Aorta (tissue), 5 donors: ENCODE results near the gene PABPC1L. TPM values are rescaled to one million over a fixed set of nuclear protein-coding genes. Genes with fewer than 3 reads are reported as not detected.

Source experiments
- ATAC-seq: fragments of 200-7000 bp; cut with Tn5 transposase; one replicate; pipeline ENCODE4 v1.9.1; 2022; ENCODE audit warnings: moderate library complexity; ENCODE audit not compliant: low FRiP score
- DNase-seq, 2 donors: peaks; one replicate each; pipeline ENCODE4 v3.0.0-alpha.2; 2020
- H3K27ac ChIP-seq, 2 donors: one replicate each; pipeline ENCODE4 v1.5.1; 2013; ENCODE audit warnings: low read length in 2 of 2, mild to moderate bottlenecking in 2 of 2, moderate library complexity in 2 of 2, control low read depth in 1 of 2, inconsistent platforms in 1 of 2, low read depth in 1 of 2
- H3K27me3 ChIP-seq, 2 donors: one replicate each; pipeline ENCODE4 v1.6.1; 2013; ENCODE audit warnings: control low read depth in 1 of 2, low read length in 1 of 2, mild to moderate bottlenecking in 1 of 2, moderate library complexity in 1 of 2; ENCODE audit not compliant: insufficient read depth in 2 of 2, control insufficient read depth in 1 of 2
- H3K36me3 ChIP-seq, 2 donors: one replicate each; pipeline ENCODE4 v1.6.1; 2013; ENCODE audit warnings: control low read depth in 1 of 2, low read length in 1 of 2, mild to moderate bottlenecking in 1 of 2; ENCODE audit not compliant: insufficient read depth in 2 of 2, control insufficient read depth in 1 of 2
- H3K4me1 ChIP-seq, 2 donors: one replicate each; pipeline ENCODE4 v1.6.1; 2013; ENCODE audit warnings: low read length in 2 of 2, control low read depth in 1 of 2, mild to moderate bottlenecking in 1 of 2, moderate library complexity in 1 of 2; ENCODE audit not compliant: insufficient read depth in 2 of 2, control insufficient read depth in 1 of 2
- H3K4me3 ChIP-seq, 2 donors: one replicate each; pipeline ENCODE4 v1.5.1; 2013; ENCODE audit warnings: low read length in 2 of 2, control low read depth in 1 of 2, mild to moderate bottlenecking in 1 of 2
- H3K9me3 ChIP-seq: one replicate; pipeline ENCODE4 v1.6.1; 2013; ENCODE audit warnings: mild to moderate bottlenecking, low read length; ENCODE audit not compliant: control insufficient read depth
- WGBS, 2 donors: extraction: QIAGEN DNeasy Blood & Tissue Kit; methylation state at CpG; one replicate each; pipeline ENCODE4 v1.1.7; 2013; 5-methylcytosine and 5-hydroxymethylcytosine counted together
- intact Hi-C, 2 donors: fragments of 100-400 bp; cut with DNase I; formaldehyde crosslinking; loops; one replicate each; pipeline versions ENCODE4 v1.14.2 to v1.15.0; 2022
- polyA plus RNA-seq, 2 donors: library from polyadenylated mRNA; stranded (reverse); fragments of 200-250 nt; gene quantifications; one replicate each; pipeline ENCODE4 v1.2.3, GENCODE V29; 2013
- total RNA-seq, 2 donors: library from RNA; stranded (reverse); fragmentation: NEBNext Ultra II Directional; extraction: Animal tissue kit (Norgen Biotek cat#: 25700); gene quantifications; one replicate each; pipeline ENCODE4 v1.2.1, GENCODE V29; 2021
- donor health status: healthy with polysubstance abuse.
- donor health status: Bipolar disorder and iron deficiency.
- donor health status: DM: no; HTN: no; CAD: no.
- donor health status: DM: no; HTN: no; CAD: no.
- donor health status: DM: yes; HTN: yes; CAD: no.

Gene PABPC1L
- total and polyA plus RNA-seq, 4 donors = 1.4 to 77.2 (median 24.4) TPM

GRCh38 chr20:44943828-44944227, 34.0 kb downstream of the PABPC1L start:
- Histone ChIP-seq H3K36me3 (peaks cover 0 to 13% of the 10 kb centered on the region in 2 donors), H3K27ac (no peak overlapping the region), H3K9me3 (no peaks in the 10 kb centered on the region), H3K4me1 (no peaks in the 10 kb centered on the region), H3K27me3 (no peaks in the 10 kb centered on the region), H3K4me3 (no peak overlapping the region)
- 87 to 93% methylated on average over 4 of the region's 4 CpGs for WGBS, 2 donors
- DNase-seq (no peak), ATAC-seq (no peak)
- intact Hi-C loops = no loop called here

GRCh38 chr20:44945261-44945660, 35.4 kb downstream of the PABPC1L start:
- Histone ChIP-seq H3K27ac (no peak overlapping the region), H3K27me3 (no peaks in the 10 kb centered on the region), H3K4me1 (no peaks in the 10 kb centered on the region), H3K36me3 (peaks cover 0 to 18% of the 10 kb centered on the region in 2 donors), H3K9me3 (no peaks in the 10 kb centered on the region), H3K4me3 (no peak overlapping the region)
- no peak for DNase-seq
- 89 to 91% methylated on average over 6 of the region's 6 CpGs for WGBS, 2 donors
- ATAC-seq = no peak
- intact Hi-C loops = no loop called here

GRCh38 chr20:44946271-44946852, 36.5 kb downstream of the PABPC1L start:
- intact Hi-C loops = no loop called here
- ATAC-seq (no peak), DNase-seq (no peak)
- peaks cover 5 to 25% of the 10 kb centered on the region in 2 donors for H3K36me3 ChIP-seq
- no peaks in the 10 kb centered on the region for H3K4me1 ChIP-seq
- 76 to 85% methylated on average over 2 of the region's 2 CpGs for WGBS, 2 donors
- no peak overlapping the region for H3K4me3 ChIP-seq
- H3K9me3 ChIP-seq = no peaks in the 10 kb centered on the region
- H3K27ac ChIP-seq = no peak overlapping the region
- H3K27me3 ChIP-seq = no peaks in the 10 kb centered on the region

GRCh38 chr20:44948107-44948506, 38.2 kb downstream of the PABPC1L start:
- Histone ChIP-seq H3K9me3 (no peaks in the 10 kb centered on the region), H3K4me3 (no peak overlapping the region), H3K4me1 (no peaks in the 10 kb centered on the region), H3K27ac (no peak overlapping the region), H3K36me3 (peaks cover 9 to 19% of the 10 kb centered on the region in 2 donors), H3K27me3 (no peaks in the 10 kb centered on the region)
- DNase-seq = no peak
- 91% methylated on average over 5 of the region's 5 CpGs for WGBS, 2 donors
- ATAC-seq = no peak
- intact Hi-C loops = no loop called here

GRCh38 chr20:44948513-44948912, 38.7 kb downstream of the PABPC1L start:
- ATAC-seq = no peak
- peaks cover 10 to 15% of the 10 kb centered on the region in 2 donors for H3K36me3 ChIP-seq

GRCh38 chr20:44950368-44950767, 40.5 kb downstream of the PABPC1L start:
- Histone ChIP-seq H3K4me3 (no peak overlapping the region), H3K27me3 (no peaks in the 10 kb centered on the region), H3K9me3 (no peaks in the 10 kb centered on the region), H3K4me1 (no peaks in the 10 kb centered on the region), H3K27ac (no peak overlapping the region), H3K36me3 (peaks cover 10 to 18% of the 10 kb centered on the region in 2 donors)
- DNase-seq (no peak), ATAC-seq (no peak)
- intact Hi-C loops = no loop called here
- WGBS, 2 donors = 97 to 100% methylated on average over 1 of the region's 1 CpG

More at GRCh38 chr20:44948513-44948912, 38.7 kb downstream of the PABPC1L start:
- Histone ChIP-seq H3K4me1 (no peaks in the 10 kb centered on the region), H3K9me3 (no peaks in the 10 kb centered on the region), H3K27ac (no peak overlapping the region), H3K4me3 (no peak overlapping the region), H3K27me3 (no peaks in the 10 kb centered on the region)
- intact Hi-C loops = no loop called here
- DNase-seq = no peak
- WGBS, 2 donors = 82 to 83% methylated on average over 2 of the region's 2 CpGs

- DNase-seq (no peak), ATAC-seq (no peak)
- H3K4me3 ChIP-seq = no peak overlapping the region
- H3K9me3 ChIP-seq = no peaks in the 10 kb centered on the region
- no peak overlapping the region for H3K27ac ChIP-seq
- intact Hi-C loops = no loop called here
- no peaks in the 10 kb centered on the region for H3K27me3 ChIP-seq
- no peaks in the 10 kb centered on the region for H3K4me1 ChIP-seq
- peaks cover 10 to 19% of the 10 kb centered on the region in 2 donors for H3K36me3 ChIP-seq
- WGBS, 2 donors = 96 to 100% methylated on average over 1 of the region's 1 CpG
Measured at GRCh38 chr20:44952731-44953130, 42.9 kb downstream of the PABPC1L start.

GRCh38 chr20:44954211-44954610, 44.4 kb downstream of the PABPC1L start:
- intact Hi-C loops = no loop called here
- no peaks in the 10 kb centered on the region for H3K4me1 ChIP-seq
- H3K27ac ChIP-seq = no peak overlapping the region
- H3K4me3 ChIP-seq = no peak overlapping the region
- no peaks in the 10 kb centered on the region for H3K27me3 ChIP-seq
- peaks cover 10 to 17% of the 10 kb centered on the region in 2 donors for H3K36me3 ChIP-seq
- DNase-seq (no peak), ATAC-seq (no peak)
- H3K9me3 ChIP-seq = no peaks in the 10 kb centered on the region
- 98% methylated on average over 5 of the region's 5 CpGs for WGBS, 2 donors

GRCh38 chr20:44955270-44955669, 45.4 kb downstream of the PABPC1L start:
- no peaks in the 10 kb centered on the region for H3K9me3 ChIP-seq
- ATAC-seq (no peak), DNase-seq (no peak)
- peaks cover 10 to 12% of the 10 kb centered on the region in 2 donors for H3K36me3 ChIP-seq
- H3K27ac ChIP-seq = no peak overlapping the region
- WGBS, 2 donors = 70 to 71% methylated on average over 4 of the region's 4 CpGs
- intact Hi-C loops = loop anchor here in 1 of 2 donors (5.0 kb wide), 1 partner anchor 68 kb away; the partner anchor contains the start of gene YWHAB
- H3K27me3 ChIP-seq = no peaks in the 10 kb centered on the region
- no peaks in the 10 kb centered on the region for H3K4me1 ChIP-seq
- no peak overlapping the region for H3K4me3 ChIP-seq
